Measurements from ENCODE around the gene GNL1. TPM values are rescaled to one million over a fixed set of nuclear protein-coding genes. Genes with fewer than 3 reads are reported as not detected.
A peak's percentile ranks its signal among the peaks of the same experiment; 100 is the strongest.

Gene GNL1
- total RNA-seq, 2 donors from 2014 or later, result 18.7 to 24.7 TPM

GRCh38 chr6:30570740-30571074 lies 14.4 kb upstream of the GNL1 start:
- Histone ChIP-seq H3K36me3 (replicated peaks in 1 of 2; ENCODE audit: insufficient read depth in 1 of 2, low read depth in 2 of 2) (no peaks in the 10 kb centered on the region), H3K9me3 (no peaks in the 10 kb centered on the region), H3K27ac (peak overlapping the region; percentile 49 to 94 (median 79)), H3K4me3 (peak overlapping the region; percentile 45 to 62), H3K4me1 (peaks cover 47% of the 10 kb centered on the region), H3K27me3 (no peaks in the 10 kb centered on the region)
- TF ChIP-seq POLR2A (IDR thresholded peaks at IDR 0.05) (no peak), CTCF (IDR thresholded peaks at IDR 0.05) (no peak)
- DNase-seq (peak in 1 of 4 donors; percentile 38), ATAC-seq (peak; percentile 30)
- intact Hi-C loops (cut with DNase I), result no loop called here
- WGBS, 2 donors, result 1% methylated on average over 18 of the region's 18 CpGs

- H3K4me1 ChIP-seq, result peaks cover 48% of the 10 kb centered on the region
- no peak for TF ChIP-seq CTCF (IDR thresholded peaks at IDR 0.05)
- no peak for TF ChIP-seq POLR2A (IDR thresholded peaks at IDR 0.05)
- no peaks in the 10 kb centered on the region for H3K27me3 ChIP-seq
- intact Hi-C loops (cut with DNase I), result no loop called here
- H3K9me3 ChIP-seq, result no peaks in the 10 kb centered on the region
- 26 to 32% methylated on average over 1 of the region's 1 CpG for WGBS, 2 donors
- ATAC-seq, result no peak
- DNase-seq, result no peak
- peak overlapping the region; percentile 45 to 62 for H3K4me3 ChIP-seq
- H3K36me3 ChIP-seq (replicated peaks in 1 of 2; ENCODE audit: insufficient read depth in 1 of 2, low read depth in 2 of 2), result no peaks in the 10 kb centered on the region
- peak overlapping the region in 3 of 4 donors; percentile 70 to 94 (median 88) for H3K27ac ChIP-seq
These were observed 14.0 kb upstream of the GNL1 start for GRCh38 chr6:30570263-30570662.

GRCh38 chr6:30568245-30568644 lies 12.0 kb upstream of the GNL1 start:
- WGBS, 2 donors, result 61% methylated on average over 3 of the region's 3 CpGs
- H3K27me3 ChIP-seq, result no peaks in the 10 kb centered on the region
- DNase-seq, result no peak
- TF ChIP-seq CTCF (IDR thresholded peaks at IDR 0.05), result no peak
- no peak for TF ChIP-seq POLR2A (IDR thresholded peaks at IDR 0.05)
- intact Hi-C loops (cut with DNase I), result no loop called here
- peaks cover 37% of the 10 kb centered on the region for H3K4me1 ChIP-seq
- H3K27ac ChIP-seq, result no peak overlapping the region
- no peak overlapping the region for H3K4me3 ChIP-seq
- no peaks in the 10 kb centered on the region for H3K36me3 ChIP-seq (replicated peaks in 1 of 2; ENCODE audit: insufficient read depth in 1 of 2, low read depth in 2 of 2)
- H3K9me3 ChIP-seq, result no peaks in the 10 kb centered on the region
- no peak for ATAC-seq

GRCh38 chr6:30565772-30566171 lies 9.5 kb upstream of the GNL1 start:
- ATAC-seq (no peak), DNase-seq (no peak)
- TF ChIP-seq POLR2A (IDR thresholded peaks at IDR 0.05) (no peak), CTCF (IDR thresholded peaks at IDR 0.05) (no peak)
- Histone ChIP-seq H3K36me3 (replicated peaks in 1 of 2; ENCODE audit: insufficient read depth in 1 of 2, low read depth in 2 of 2) (peaks cover 0 to 3% of the 10 kb centered on the region in 2 donors), H3K4me1 (peaks cover 21% of the 10 kb centered on the region), H3K27me3 (no peaks in the 10 kb centered on the region), H3K9me3 (no peaks in the 10 kb centered on the region), H3K27ac (no peak overlapping the region), H3K4me3 (no peak overlapping the region)
- intact Hi-C loops (cut with DNase I), result no loop called here

GRCh38 chr6:30564114-30564513 lies 7.8 kb upstream of the GNL1 start:
- no peak overlapping the region for H3K27ac ChIP-seq
- H3K27me3 ChIP-seq, result no peaks in the 10 kb centered on the region
- H3K4me1 ChIP-seq, result peaks cover 8% of the 10 kb centered on the region
- intact Hi-C loops (cut with DNase I), result no loop called here
- no peak for DNase-seq
- WGBS, 2 donors, result 95 to 96% methylated on average over 1 of the region's 1 CpG
- H3K9me3 ChIP-seq, result no peaks in the 10 kb centered on the region
- ATAC-seq, result no peak
- H3K4me3 ChIP-seq, result no peak overlapping the region
- TF ChIP-seq POLR2A (IDR thresholded peaks at IDR 0.05) (no peak), CTCF (IDR thresholded peaks at IDR 0.05) (no peak)
- peaks cover 0 to 3% of the 10 kb centered on the region in 2 donors for H3K36me3 ChIP-seq (replicated peaks in 1 of 2; ENCODE audit: insufficient read depth in 1 of 2, low read depth in 2 of 2)
